ENCODE data around the gene FOXC1.

DNA sequence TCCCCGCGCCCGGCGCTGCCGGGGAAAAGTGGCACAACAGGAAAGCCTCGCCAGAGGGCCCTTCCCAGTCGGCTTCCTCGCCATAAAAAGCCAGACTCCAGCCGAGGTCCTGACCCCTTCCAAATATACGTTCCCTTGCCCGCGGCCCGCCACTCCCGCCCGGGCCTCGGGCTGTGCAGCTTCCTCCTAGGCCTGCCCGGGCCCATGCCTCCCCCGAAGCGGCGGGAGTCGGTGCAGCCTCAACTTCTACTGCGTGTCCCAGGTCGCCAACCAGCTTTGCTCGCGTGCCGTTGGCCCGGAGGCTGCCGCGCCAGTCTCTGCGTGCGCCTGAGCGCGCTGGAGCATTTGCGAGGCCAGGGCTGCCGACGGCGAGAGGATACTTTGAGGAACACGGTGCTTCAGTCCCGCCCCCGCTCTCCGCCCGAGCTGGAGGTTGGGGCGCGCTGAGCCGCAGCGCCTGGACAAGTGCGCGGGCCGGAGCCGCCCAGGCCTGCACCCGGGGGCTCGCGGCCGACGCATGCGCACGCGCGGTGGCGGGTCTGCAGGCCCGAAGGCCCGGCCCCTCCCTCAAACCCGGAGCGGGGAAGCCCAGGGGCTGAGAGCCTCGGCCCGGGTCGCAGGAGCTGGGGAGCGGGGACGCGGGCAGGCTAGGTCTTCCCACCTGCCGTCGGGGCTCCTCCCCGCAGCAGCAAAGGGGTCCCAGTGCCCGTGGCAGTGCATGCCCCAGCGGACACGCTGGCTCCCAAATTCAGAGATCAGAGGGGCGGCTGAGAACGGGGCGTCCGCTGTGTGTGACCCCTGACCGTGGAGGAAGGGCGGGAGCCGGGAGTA, 10.2 kb downstream of the FOXC1 start:
- TF ChIP-seq SMC3 (IDR thresholded peaks at IDR 0.05), result no peak
- TF ChIP-seq, protein P1, sequence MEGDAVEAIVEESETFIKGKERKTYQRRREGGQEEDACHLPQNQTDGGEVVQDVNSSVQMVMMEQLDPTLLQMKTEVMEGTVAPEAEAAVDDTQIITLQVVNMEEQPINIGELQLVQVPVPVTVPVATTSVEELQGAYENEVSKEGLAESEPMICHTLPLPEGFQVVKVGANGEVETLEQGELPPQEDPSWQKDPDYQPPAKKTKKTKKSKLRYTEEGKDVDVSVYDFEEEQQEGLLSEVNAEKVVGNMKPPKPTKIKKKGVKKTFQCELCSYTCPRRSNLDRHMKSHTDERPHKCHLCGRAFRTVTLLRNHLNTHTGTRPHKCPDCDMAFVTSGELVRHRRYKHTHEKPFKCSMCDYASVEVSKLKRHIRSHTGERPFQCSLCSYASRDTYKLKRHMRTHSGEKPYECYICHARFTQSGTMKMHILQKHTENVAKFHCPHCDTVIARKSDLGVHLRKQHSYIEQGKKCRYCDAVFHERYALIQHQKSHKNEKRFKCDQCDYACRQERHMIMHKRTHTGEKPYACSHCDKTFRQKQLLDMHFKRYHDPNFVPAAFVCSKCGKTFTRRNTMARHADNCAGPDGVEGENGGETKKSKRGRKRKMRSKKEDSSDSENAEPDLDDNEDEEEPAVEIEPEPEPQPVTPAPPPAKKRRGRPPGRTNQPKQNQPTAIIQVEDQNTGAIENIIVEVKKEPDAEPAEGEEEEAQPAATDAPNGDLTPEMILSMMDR (IDR thresholded peaks at IDR 0.05), result no peak
